Measurements from ENCODE around the gene NBDY. TPM values are rescaled to one million over a fixed set of nuclear protein-coding genes. Genes with fewer than 3 reads are reported as not detected.
A peak's percentile ranks its signal among the peaks of the same experiment; 100 is the strongest.

NBDY gene
- total RNA-seq, 1 donor from 2014 or later = 30.7 TPM

DNA sequence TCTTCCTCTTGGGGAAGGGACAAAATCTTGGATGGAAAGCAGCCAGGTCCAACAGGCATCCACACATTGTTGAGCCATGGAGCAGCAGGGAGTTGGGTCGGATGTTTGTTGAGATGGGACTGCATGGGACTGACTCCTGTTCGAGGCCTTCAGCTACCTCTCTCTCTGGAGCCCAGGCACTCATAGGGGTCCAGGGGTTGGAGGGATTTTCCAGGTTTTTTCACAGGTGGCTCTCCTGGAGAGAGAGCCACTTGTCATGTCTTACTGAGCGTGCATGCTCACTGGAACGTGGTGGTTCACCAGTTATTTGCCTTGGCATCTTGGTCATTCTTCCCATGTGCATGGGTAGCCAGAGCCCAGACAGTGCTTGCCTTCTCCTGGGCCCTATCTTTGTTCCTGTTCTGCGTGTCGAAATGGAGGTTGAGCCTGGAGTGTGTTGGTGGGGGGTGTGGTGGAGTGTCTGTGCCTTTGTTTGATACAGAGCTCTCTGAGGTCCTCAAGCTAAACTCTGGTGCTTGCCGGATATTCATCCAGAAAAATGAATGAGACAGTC lies 60.6 kb downstream of the NBDY start:
- H3K36me3 ChIP-seq = no peaks in the 10 kb centered on the region
- no peaks in the 10 kb centered on the region for H3K27me3 ChIP-seq
- DNase-seq = no peak
- intact Hi-C loops (cut with DNase I) = no loop called here
- no peak for ATAC-seq
- H3K4me3 ChIP-seq = no peak overlapping the region
- no peaks in the 10 kb centered on the region for H3K4me1 ChIP-seq
- no peaks in the 10 kb centered on the region for H3K9me3 ChIP-seq
- TF ChIP-seq, protein P1, sequence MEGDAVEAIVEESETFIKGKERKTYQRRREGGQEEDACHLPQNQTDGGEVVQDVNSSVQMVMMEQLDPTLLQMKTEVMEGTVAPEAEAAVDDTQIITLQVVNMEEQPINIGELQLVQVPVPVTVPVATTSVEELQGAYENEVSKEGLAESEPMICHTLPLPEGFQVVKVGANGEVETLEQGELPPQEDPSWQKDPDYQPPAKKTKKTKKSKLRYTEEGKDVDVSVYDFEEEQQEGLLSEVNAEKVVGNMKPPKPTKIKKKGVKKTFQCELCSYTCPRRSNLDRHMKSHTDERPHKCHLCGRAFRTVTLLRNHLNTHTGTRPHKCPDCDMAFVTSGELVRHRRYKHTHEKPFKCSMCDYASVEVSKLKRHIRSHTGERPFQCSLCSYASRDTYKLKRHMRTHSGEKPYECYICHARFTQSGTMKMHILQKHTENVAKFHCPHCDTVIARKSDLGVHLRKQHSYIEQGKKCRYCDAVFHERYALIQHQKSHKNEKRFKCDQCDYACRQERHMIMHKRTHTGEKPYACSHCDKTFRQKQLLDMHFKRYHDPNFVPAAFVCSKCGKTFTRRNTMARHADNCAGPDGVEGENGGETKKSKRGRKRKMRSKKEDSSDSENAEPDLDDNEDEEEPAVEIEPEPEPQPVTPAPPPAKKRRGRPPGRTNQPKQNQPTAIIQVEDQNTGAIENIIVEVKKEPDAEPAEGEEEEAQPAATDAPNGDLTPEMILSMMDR (IDR thresholded peaks at IDR 0.05) = no peak
- no peak overlapping the region for H3K27ac ChIP-seq

DNA sequence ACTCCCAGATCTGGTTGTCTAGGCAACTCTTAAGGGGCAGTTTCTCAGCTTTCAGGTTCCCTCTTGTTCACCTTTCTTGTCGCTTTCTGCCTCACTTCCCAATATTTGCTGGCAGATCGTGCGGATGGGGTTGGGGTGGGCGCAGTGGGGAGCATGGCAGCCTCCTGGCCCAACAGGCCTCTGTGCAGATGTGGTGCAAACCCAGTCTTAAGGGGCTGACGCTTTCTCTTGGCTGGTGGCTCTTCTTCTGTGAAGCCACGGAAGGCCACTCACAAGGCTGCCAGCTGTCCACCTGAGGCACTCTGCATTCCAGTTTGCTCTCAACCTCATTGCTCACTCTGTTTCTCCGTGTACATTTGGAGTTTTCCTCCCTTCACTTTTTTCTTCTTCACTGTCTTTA lies 61.7 kb downstream of the NBDY start:
- DNase-seq (peak; percentile 8), ATAC-seq (no peak)
- Histone ChIP-seq H3K36me3 (no peaks in the 10 kb centered on the region), H3K4me1 (no peaks in the 10 kb centered on the region), H3K27ac (no peak overlapping the region), H3K4me3 (no peak overlapping the region), H3K9me3 (no peaks in the 10 kb centered on the region), H3K27me3 (no peaks in the 10 kb centered on the region)
- TF ChIP-seq, protein P1 (IDR thresholded peaks at IDR 0.05) = no peak
- intact Hi-C loops (cut with DNase I) = no loop called here

DNA sequence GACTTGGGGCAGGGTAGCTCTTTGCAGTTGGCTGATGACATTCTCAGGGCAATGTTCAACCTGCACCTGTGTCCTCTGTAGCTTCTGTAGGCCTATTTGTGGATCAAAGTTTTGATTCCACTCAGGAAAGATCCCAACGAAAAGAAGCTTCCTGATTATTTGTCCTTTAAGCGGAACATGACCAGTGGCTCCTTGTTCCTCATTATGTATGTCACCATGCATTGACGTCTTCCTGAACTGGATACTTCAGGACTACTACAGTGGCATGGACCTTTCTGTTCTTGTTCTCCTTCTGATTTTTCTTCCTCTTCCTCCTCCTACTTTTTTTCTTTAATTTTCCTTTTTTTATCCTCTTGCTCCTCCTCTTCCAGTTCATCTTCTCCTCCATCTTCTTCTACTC lies 62.4 kb downstream of the NBDY start:
- no peak overlapping the region for H3K27ac ChIP-seq
- ATAC-seq (peak; percentile 30), DNase-seq (no peak)
- no peak overlapping the region for H3K4me3 ChIP-seq
- no peaks in the 10 kb centered on the region for H3K36me3 ChIP-seq
- H3K27me3 ChIP-seq = no peaks in the 10 kb centered on the region
- no peaks in the 10 kb centered on the region for H3K9me3 ChIP-seq
- intact Hi-C loops (cut with DNase I) = no loop called here
- TF ChIP-seq, protein P1 (IDR thresholded peaks at IDR 0.05) = no peak
- no peaks in the 10 kb centered on the region for H3K4me1 ChIP-seq

DNA sequence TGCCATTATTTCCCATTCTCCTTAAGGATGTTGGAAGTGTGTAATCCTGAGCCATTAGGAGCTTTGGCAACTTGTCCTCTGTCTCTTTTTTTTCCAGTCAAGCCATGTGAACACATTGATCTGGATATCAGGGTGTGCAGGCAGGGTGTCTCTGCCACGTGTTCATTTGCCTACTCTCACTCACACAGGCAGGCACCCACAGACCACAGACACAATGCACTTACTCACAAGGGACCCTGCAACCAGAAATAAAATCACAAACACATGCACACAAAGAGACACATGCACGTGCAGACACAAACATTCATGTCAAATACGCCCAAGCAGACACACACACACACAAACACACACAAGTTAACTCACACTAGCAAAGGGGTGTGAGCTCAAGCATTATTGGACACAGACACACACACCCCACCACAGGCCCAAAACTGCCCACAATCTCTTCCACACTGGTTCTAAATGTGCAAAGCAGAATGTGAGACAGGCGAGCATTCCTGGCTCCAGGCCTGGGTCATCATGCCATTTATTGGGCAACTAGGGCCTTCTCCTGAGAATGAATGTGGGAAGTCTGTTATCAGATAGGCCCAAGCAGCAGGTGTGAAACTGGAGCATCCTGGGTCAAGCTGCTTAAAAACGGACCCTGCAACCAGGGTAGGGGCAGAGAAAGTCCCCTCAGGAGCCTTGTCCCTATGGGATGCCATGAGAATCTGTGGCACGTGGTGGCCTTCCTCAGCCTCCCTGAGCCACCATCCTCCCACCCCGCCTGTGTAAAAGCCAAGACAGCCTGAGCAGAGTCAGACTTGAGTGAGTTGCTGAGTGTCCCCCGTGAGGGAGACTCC lies 63.4 kb downstream of the NBDY start:
- Histone ChIP-seq H3K9me3 (no peaks in the 10 kb centered on the region), H3K4me3 (no peak overlapping the region), H3K27ac (no peak overlapping the region), H3K27me3 (no peaks in the 10 kb centered on the region), H3K36me3 (no peaks in the 10 kb centered on the region), H3K4me1 (no peaks in the 10 kb centered on the region)
- TF ChIP-seq, protein P1 (IDR thresholded peaks at IDR 0.05) = no peak
- intact Hi-C loops (cut with DNase I) = no loop called here
- DNase-seq = peak; percentile 2
- no peak for ATAC-seq

DNA sequence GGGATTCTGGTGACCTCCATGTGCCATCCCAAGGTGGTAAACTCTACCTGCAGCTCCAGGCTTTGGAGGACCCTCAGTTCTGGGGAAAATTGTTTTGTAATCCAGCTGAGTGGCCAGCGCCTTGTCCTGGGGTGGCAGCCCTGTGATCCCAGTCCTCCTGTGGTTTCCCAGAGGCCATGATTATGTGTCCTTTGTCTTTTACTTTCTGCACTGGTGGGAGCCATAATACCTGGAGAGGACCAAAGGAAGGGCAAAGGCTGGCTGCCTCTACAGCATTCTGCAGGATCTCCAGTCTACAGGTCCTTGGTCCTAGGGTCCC lies 64.0 kb downstream of the NBDY start:
- no peaks in the 10 kb centered on the region for H3K36me3 ChIP-seq
- H3K27me3 ChIP-seq = no peaks in the 10 kb centered on the region
- no peaks in the 10 kb centered on the region for H3K4me1 ChIP-seq
- no peak overlapping the region for H3K4me3 ChIP-seq
- no peak overlapping the region for H3K27ac ChIP-seq
- TF ChIP-seq, protein P1 (IDR thresholded peaks at IDR 0.05) = no peak
- H3K9me3 ChIP-seq = no peaks in the 10 kb centered on the region
- no peak for ATAC-seq
- intact Hi-C loops (cut with DNase I) = no loop called here
- no peak for DNase-seq

All from upper lobe of right lung (tissue), 1 donor.